GM12878 (cell line): Measurements from ENCODE around the gene ADCY5. TPM values are rescaled to one million over a fixed set of nuclear protein-coding genes. Genes with fewer than 3 reads are reported as not detected.

Experiments used
- ATAC-seq: fragments of 200-7000 bp; cut with Tn5 transposase; 3 replicates; pipeline ENCODE4 v1.9.1; 2020; ENCODE audit warnings: mild to moderate bottlenecking, moderate library complexity
- BruUV-seq: library from RNA; stranded (reverse); fragments of 400-500 nt; replicated peaks from 2 replicates; lab custom pipeline; 2021; lab: Mats Ljungman, UMichigan
- CTCF ChIA-PET: fragments of 300-600 bp; sonication (Branson Sonifier 250); formaldehyde crosslinking; extraction: SDS; loops from one replicate; lab custom pipeline; 2021; ENCODE audit warnings: inconsistent platforms; lab: Yijun Ruan, JAX
- POLR2A ChIA-PET: fragments of 350-600 bp; formaldehyde crosslinking; extraction: SDS; loops from one replicate; lab custom pipeline; 2021; ENCODE audit warnings: inconsistent platforms; lab: Charles Lee
- RAD21 ChIA-PET: fragments of 300-600 bp; sonication (Branson Sonifier 250); formaldehyde crosslinking; loops from one replicate; lab custom pipeline; 2023; ENCODE audit warnings: antibody characterized with exemption; ENCODE audit not compliant: unreplicated experiment; lab: Charles Lee
- SMC1A ChIA-PET: fragments of 300-600 bp; sonication (Branson Sonifier 250); formaldehyde crosslinking; loops from one replicate; lab custom pipeline; 2023; ENCODE audit not compliant: unreplicated experiment, uncharacterized antibody; lab: Charles Lee
- DNase-seq: peaks from one replicate; pipeline ENCODE4 v3.0.0-alpha.2; 2011; ENCODE audit warnings: low read depth, low spot score
- FAIRE-seq: peaks from 3 replicates; lab custom pipeline; 2011; peaks lifted over from hg19 to GRCh38; lab: Jason Lieb, UNC
- H2AFZ ChIP-seq: 2 replicates; pipeline ENCODE4 v1.6.0; 2011; ENCODE audit warnings: low read depth, low read length, control low read depth; ENCODE audit not compliant: control insufficient read depth
- H3K27ac ChIP-seq: 2 replicates; pipeline ENCODE4 v1.5.1; 2011; ENCODE audit warnings: control low read depth; ENCODE audit not compliant: control insufficient read depth, insufficient read depth
- H3K27me3 ChIP-seq, 2 experiments: replicated peaks in 1 of 2; 2 replicates each; pipeline versions ENCODE4 v1.6.0 to v1.6.1; 2011; ENCODE audit warnings: low read length in 1 of 2; ENCODE audit not compliant: control insufficient read depth in 2 of 2, insufficient read depth in 2 of 2
- H3K36me3 ChIP-seq, 2 experiments: 2 replicates each; pipeline ENCODE4 v1.5.1; 2011; ENCODE audit warnings: low read length in 1 of 2; ENCODE audit not compliant: control insufficient read depth in 2 of 2, insufficient read depth in 2 of 2
- H3K4me1 ChIP-seq: 2 replicates; pipeline ENCODE4 v1.6.1; 2011; ENCODE audit warnings: mild to moderate bottlenecking, low read length, moderate library complexity, mixed read lengths; ENCODE audit not compliant: control insufficient read depth, insufficient read depth
- H3K4me2 ChIP-seq: 2 replicates; pipeline ENCODE4 v1.6.0; 2011; ENCODE audit warnings: control low read depth; ENCODE audit not compliant: control insufficient read depth, insufficient read depth
- H3K4me3 ChIP-seq: fragments of 200-600 bp; sonication (generic); 2 replicates; pipeline ENCODE4 v1.5.1; 2016
- H3K79me2 ChIP-seq: 2 replicates; pipeline ENCODE4 v1.6.0; 2011; ENCODE audit warnings: low read length; ENCODE audit not compliant: control insufficient read depth, insufficient read depth
- H3K9ac ChIP-seq: 2 replicates; pipeline ENCODE4 v1.8.0; 2011; ENCODE audit warnings: low read length, control low read depth, mixed read lengths; ENCODE audit not compliant: control insufficient read depth, insufficient read depth
- H3K9me3 ChIP-seq: replicated peaks from 3 replicates; pipeline ENCODE4 v1.5.1; 2011; ENCODE audit warnings: mild to moderate bottlenecking, low read length; ENCODE audit not compliant: control insufficient read depth, insufficient read depth
- H4K20me1 ChIP-seq: 2 replicates; pipeline ENCODE4 v1.6.0; 2011; ENCODE audit not compliant: control insufficient read depth, insufficient read depth
- CREM ChIP-seq: IDR thresholded peaks from 2 replicates; pipeline ENCODE4 v1.6.1; 2014; ENCODE audit warnings: antibody characterized with exemption, low read depth
- HCFC1 ChIP-seq: fragments of 150-350 bp; IDR thresholded peaks from 2 replicates; pipeline ENCODE4 v1.6.1; 2014; ENCODE audit warnings: low read length
- NBN ChIP-seq: fragments of 450-650 bp; IDR thresholded peaks from 2 replicates; pipeline ENCODE4 v1.6.1; 2016
- NFYB ChIP-seq: IDR thresholded peaks from 2 replicates; pipeline ENCODE4 v1.6.1; 2011; ENCODE audit warnings: low read depth, mild to moderate bottlenecking, low read length, improper control_type of control experiment, moderate library complexity; ENCODE audit not compliant: insufficient read depth
- RUNX3 ChIP-seq: IDR thresholded peaks from 2 replicates; pipeline ENCODE4 v1.6.1; 2012; ENCODE audit warnings: low read length, inconsistent platforms
- TAF1 ChIP-seq: IDR thresholded peaks from 2 replicates; pipeline ENCODE4 v1.6.1; 2011; ENCODE audit warnings: mild to moderate bottlenecking, low read depth, low read length, borderline replicate concordance
- TBL1XR1 ChIP-seq: IDR thresholded peaks from 2 replicates; pipeline ENCODE4 v1.6.1; 2012; ENCODE audit warnings: low read depth, low read length, improper control_type of control experiment
- ZNF217 ChIP-seq: fragments of 450-650 bp; IDR thresholded peaks from 2 replicates; pipeline ENCODE4 v1.6.1; 2017; ENCODE audit warnings: antibody characterized with exemption, mild to moderate bottlenecking
- WGBS: methylation state at CpG from one replicate; pipeline ENCODE4 v1.1.6; 2016; ENCODE audit warnings: low lambda C conversion rate; ENCODE audit not compliant: insufficient replicate concordance, insufficient coverage; ENCODE audit errors: missing lambda C conversion rate; 5-methylcytosine and 5-hydroxymethylcytosine counted together
- in situ Hi-C: fragments of 300-500 bp; cut with MboI; formaldehyde crosslinking; loops from 9 replicates; pipeline ENCODE4 v1.14.3; 2018; ENCODE audit warnings: mixed read lengths
- intact Hi-C: fragments of 100-400 bp; cut with micrococcal nuclease; formaldehyde crosslinking; loops from one replicate; pipeline ENCODE4 v1.14.2; 2022; ENCODE audit not compliant: unreplicated experiment
- polyA plus RNA-seq, 11 experiments: library from polyadenylated mRNA; depleted of rRNA in 4 of 11; unstranded in 6 of 11; stranded (reverse) in 5 of 11; fragments of >200 nt; fragmentation: Nextera tagmentation in 4 of 11; fragmentation: Illumina TruSeq in 1 of 11; extraction: Ambion mirVana in 4 of 11; extraction: Trizol in 1 of 11; gene quantifications; 1 replicate in 1 of 11; 2 replicates in 10 of 11; pipeline versions ENCODE4 v1.2.1 to v1.2.3, GENCODE V29; 2011 to 2016; ENCODE audit warnings: inconsistent platforms in 2 of 11, missing spikeins in 2 of 11, low read depth in 1 of 11
- total RNA-seq, 4 experiments: library from RNA; depleted of rRNA in 3 of 4; stranded (reverse); fragments of >200 nt in 3 of 4; fragmentation: Illumina TruSeq in 1 of 4; extraction: Trizol in 1 of 4; gene quantifications; 2 replicates each; pipeline versions ENCODE4 v1.2.1 to v1.2.3, GENCODE V29; 2013 to 2021
- TF ChIP-seq, protein P1 (sequence below): fragments of 450-650 bp; IDR thresholded peaks from 2 replicates; pipeline ENCODE4 v1.6.1; 2016; ENCODE audit warnings: mild to moderate bottlenecking, moderate library complexity, borderline replicate concordance
- TF ChIP-seq, protein P2 (sequence below): IDR thresholded peaks from 2 replicates; pipeline ENCODE4 v1.6.1; 2012; ENCODE audit warnings: mild to moderate bottlenecking, low read depth, low read length

ADCY5 gene
- total and polyA plus RNA-seq, 10 of the 15 experiments (the other 5 are each of a cell fraction or from before 2014, with no cell fraction given): under 0.01 to 0.24 (median 0.02) TPM; not detected in 4

DNA sequence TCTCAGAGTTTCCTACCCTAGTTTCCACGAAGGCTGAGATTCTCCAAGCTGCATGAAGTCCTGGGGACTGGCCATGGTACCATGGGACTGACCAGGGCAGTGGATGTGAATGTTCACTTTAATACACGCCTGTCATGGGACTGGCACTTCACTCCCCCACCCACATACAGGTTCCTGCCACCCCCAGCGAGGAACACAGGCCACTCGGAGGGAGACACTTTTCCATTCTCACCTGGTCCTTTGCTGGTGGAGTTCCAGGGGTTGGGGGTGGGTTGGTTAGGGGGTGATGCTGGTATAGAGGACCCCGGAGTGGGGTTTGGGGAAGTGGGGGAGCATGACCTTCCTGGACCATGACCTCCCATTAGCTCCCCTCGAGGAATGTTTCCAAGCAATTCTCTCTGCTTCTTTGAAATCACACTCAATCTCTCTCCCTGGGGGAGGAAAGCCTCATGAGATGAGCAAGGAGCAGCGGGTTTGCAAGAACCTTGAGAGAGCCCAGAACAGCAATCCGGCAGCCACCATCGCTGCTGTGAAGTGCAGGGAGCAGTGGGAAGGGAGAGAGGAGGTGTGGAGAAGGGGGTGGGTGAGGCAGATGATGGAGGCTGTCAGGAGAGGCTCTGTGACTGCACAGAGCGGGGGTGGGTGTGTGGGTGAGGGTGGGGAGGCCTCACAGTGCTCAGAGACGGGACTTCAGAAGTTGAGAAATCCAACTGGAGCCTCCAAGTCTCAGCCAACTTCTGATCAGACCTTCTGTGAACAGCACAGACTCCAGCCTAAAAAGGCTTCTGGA lies 69.7 kb downstream of the ADCY5 start:
- Histone ChIP-seq H3K9me3 (no peaks in the 10 kb centered on the region), H2AFZ (no peak overlapping the region), H3K4me3 (no peak overlapping the region), H3K27ac (no peak overlapping the region), H3K79me2 (no peaks in the 10 kb centered on the region), H4K20me1 (no peaks in the 10 kb centered on the region), H3K27me3 (no peaks in the 10 kb centered on the region; a peak in 2 of 4 replicates), H3K36me3 (no peaks in the 10 kb centered on the region), H3K4me1 (no peaks in the 10 kb centered on the region), H3K4me2 (no peak overlapping the region), H3K9ac (no peak overlapping the region)
- TF ChIP-seq ZNF217 (no peak), NBN (no peak), TBL1XR1 (no peak), TAF1 (no peak), RUNX3 (no peak), CREM (no peak), HCFC1 (no peak), NFYB (no peak)
- TF ChIP-seq, protein P1, sequence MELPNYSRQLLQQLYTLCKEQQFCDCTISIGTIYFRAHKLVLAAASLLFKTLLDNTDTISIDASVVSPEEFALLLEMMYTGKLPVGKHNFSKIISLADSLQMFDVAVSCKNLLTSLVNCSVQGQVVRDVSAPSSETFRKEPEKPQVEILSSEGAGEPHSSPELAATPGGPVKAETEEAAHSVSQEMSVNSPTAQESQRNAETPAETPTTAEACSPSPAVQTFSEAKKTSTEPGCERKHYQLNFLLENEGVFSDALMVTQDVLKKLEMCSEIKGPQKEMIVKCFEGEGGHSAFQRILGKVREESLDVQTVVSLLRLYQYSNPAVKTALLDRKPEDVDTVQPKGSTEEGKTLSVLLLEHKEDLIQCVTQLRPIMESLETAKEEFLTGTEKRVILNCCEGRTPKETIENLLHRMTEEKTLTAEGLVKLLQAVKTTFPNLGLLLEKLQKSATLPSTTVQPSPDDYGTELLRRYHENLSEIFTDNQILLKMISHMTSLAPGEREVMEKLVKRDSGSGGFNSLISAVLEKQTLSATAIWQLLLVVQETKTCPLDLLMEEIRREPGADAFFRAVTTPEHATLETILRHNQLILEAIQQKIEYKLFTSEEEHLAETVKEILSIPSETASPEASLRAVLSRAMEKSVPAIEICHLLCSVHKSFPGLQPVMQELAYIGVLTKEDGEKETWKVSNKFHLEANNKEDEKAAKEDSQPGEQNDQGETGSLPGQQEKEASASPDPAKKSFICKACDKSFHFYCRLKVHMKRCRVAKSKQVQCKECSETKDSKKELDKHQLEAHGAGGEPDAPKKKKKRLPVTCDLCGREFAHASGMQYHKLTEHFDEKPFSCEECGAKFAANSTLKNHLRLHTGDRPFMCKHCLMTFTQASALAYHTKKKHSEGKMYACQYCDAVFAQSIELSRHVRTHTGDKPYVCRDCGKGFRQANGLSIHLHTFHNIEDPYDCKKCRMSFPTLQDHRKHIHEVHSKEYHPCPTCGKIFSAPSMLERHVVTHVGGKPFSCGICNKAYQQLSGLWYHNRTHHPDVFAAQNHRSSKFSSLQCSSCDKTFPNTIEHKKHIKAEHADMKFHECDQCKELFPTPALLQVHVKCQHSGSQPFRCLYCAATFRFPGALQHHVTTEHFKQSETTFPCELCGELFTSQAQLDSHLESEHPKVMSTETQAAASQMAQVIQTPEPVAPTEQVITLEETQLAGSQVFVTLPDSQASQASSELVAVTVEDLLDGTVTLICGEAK: no peak
- TF ChIP-seq, protein P2, sequence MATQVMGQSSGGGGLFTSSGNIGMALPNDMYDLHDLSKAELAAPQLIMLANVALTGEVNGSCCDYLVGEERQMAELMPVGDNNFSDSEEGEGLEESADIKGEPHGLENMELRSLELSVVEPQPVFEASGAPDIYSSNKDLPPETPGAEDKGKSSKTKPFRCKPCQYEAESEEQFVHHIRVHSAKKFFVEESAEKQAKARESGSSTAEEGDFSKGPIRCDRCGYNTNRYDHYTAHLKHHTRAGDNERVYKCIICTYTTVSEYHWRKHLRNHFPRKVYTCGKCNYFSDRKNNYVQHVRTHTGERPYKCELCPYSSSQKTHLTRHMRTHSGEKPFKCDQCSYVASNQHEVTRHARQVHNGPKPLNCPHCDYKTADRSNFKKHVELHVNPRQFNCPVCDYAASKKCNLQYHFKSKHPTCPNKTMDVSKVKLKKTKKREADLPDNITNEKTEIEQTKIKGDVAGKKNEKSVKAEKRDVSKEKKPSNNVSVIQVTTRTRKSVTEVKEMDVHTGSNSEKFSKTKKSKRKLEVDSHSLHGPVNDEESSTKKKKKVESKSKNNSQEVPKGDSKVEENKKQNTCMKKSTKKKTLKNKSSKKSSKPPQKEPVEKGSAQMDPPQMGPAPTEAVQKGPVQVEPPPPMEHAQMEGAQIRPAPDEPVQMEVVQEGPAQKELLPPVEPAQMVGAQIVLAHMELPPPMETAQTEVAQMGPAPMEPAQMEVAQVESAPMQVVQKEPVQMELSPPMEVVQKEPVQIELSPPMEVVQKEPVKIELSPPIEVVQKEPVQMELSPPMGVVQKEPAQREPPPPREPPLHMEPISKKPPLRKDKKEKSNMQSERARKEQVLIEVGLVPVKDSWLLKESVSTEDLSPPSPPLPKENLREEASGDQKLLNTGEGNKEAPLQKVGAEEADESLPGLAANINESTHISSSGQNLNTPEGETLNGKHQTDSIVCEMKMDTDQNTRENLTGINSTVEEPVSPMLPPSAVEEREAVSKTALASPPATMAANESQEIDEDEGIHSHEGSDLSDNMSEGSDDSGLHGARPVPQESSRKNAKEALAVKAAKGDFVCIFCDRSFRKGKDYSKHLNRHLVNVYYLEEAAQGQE: no peak
- ATAC-seq (no peak), DNase-seq (no peak), FAIRE-seq (no peak)
- SMC1A ChIA-PET: no interaction called here
- in situ Hi-C loops: no loop called here
- RAD21 ChIA-PET: no interaction called here
- 13% methylated on average over 10 of the region's 11 CpGs for WGBS
- CTCF ChIA-PET: no interaction called here
- intact Hi-C loops: no loop called here
- POLR2A ChIA-PET: no interaction called here
- no TSS peak for BruUV-seq
